Ectodermal cell (in vitro differentiated cells): ENCODE results near the gene VTA1. TPM values are rescaled to one million over a fixed set of nuclear protein-coding genes. Genes with fewer than 3 reads are reported as not detected.
"Not testable (repeated sequence)": the region's sequence is repeated elsewhere in the genome, so short reads cannot be mapped to it uniquely, and the experiment has no call there.

Source experiments
- H3K27ac ChIP-seq: 2 replicates; pipeline ENCODE4 v1.7.0; 2013; ENCODE audit warnings: mild to moderate bottlenecking, low read depth, low read length; ENCODE audit not compliant: insufficient read depth, poor library complexity, severe bottlenecking
- H3K27me3 ChIP-seq: 2 replicates; pipeline ENCODE4 v1.7.0; 2013; ENCODE audit warnings: mild to moderate bottlenecking, low read length; ENCODE audit not compliant: insufficient read depth, control insufficient read depth, poor library complexity, severe bottlenecking
- H3K36me3 ChIP-seq: one replicate; pipeline ENCODE4 v1.7.0; 2013; ENCODE audit warnings: low read length; ENCODE audit not compliant: control insufficient read depth, insufficient read depth
- H3K4me1 ChIP-seq: one replicate; pipeline ENCODE4 v1.7.0; 2013; ENCODE audit warnings: low read length; ENCODE audit not compliant: control insufficient read depth, insufficient read depth
- H3K4me3 ChIP-seq: 2 replicates; pipeline ENCODE4 v1.7.0; 2013; ENCODE audit warnings: low read depth, low read length, control low read depth; ENCODE audit not compliant: insufficient read depth
- H3K9me3 ChIP-seq: 2 replicates; pipeline ENCODE4 v1.7.0; 2013; ENCODE audit warnings: mild to moderate bottlenecking, low read length, moderate library complexity; ENCODE audit not compliant: control insufficient read depth
- WGBS, 2 experiments: methylation state at CpG; one replicate each; pipeline ENCODE4 v1.1.7; 2013; ENCODE audit warnings: missing lambda C conversion rate in 2 of 2; 5-methylcytosine and 5-hydroxymethylcytosine counted together
- polyA plus RNA-seq, 4 experiments: library from polyadenylated mRNA; stranded (reverse); fragments of 50-300 nt; gene quantifications; one replicate each; pipeline ENCODE4 v1.2.3, GENCODE V29; 2013

VTA1 gene, protein sequence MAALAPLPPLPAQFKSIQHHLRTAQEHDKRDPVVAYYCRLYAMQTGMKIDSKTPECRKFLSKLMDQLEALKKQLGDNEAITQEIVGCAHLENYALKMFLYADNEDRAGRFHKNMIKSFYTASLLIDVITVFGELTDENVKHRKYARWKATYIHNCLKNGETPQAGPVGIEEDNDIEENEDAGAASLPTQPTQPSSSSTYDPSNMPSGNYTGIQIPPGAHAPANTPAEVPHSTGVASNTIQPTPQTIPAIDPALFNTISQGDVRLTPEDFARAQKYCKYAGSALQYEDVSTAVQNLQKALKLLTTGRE
- polyA plus RNA-seq (2013, experiment 1 of 4): 63.1 TPM
- 66.9 TPM for polyA plus RNA-seq (2013, experiment 2 of 4)
- polyA plus RNA-seq (2013, experiment 3 of 4): 55.2 TPM
- 58.6 TPM for polyA plus RNA-seq (2013, experiment 4 of 4)

DNA sequence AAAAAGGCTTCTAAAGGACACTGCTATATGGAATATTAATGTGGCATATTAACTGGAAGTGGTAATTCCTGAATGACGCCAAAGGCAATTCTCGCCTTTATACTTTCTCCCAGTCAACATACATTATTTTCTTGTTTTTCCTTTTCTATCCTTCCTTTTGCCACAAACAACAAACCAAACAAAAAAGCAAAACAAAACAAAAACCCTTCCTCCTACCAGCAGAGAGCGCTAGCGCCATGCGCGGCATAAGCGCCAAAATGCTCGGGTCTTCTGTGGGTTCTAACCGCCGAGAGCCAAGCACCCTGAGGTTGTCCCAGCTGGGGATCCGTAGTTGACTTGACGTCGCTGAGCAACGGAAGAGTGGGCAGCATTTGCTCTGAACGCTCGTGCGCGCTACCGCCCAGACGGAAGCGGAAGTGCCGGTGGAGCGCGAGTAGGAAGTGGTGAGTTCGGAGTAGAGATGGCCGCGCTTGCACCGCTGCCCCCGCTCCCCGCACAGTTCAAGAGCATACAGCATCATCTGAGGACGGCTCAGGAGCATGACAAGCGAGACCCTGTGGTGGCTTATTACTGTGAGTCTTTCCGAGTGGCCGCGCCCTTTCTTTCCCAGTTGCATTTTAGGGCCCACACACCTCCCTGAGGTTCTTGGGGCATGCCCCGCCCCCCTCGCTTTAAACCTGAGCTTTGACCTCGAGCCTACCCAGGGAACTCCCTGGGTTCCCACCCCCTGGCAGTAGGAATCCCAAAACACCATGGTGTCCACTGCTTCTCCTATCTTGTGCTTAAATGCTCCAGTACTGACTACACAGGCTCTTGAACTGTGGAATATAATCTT, at the start of gene VTA1, which contains the start of gene NMBR:
VTA1 (plus strand) TSS at position 436 of the 835 bp plus-strand sequence; CDS start at position 461, 25 bp downstream.
NMBR (minus strand) TSS at position 295 of the 835 bp plus-strand sequence. CDS start 58,464 bp downstream, outside the sequence.
- no peak within 1 kb of the TSS for H3K27ac ChIP-seq
- no peaks in the 10 kb centered on the region for H3K27me3 ChIP-seq
- 0% methylated on average over 38 of the region's 38 CpGs for WGBS, 2 experiments

DNA sequence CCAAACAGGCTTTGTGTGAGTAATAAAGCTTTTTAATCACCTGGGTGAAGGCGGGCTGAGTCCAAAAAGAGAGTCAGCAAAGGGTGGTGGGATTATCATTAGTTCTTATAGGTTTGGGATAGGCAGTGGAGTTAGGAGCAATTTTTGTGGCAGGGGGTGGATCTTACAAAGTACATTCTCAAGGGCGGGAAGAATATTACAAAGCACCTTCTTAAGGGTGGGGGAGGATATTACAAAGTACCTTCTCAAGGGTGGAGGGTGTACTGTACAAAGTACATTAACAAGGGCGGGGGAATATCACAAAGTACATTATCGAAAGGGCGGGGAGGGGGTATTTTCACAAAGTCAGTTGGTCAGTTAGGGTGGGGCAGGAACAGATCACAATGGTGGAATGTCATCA, 42.2 kb upstream of the VTA1 start:
- not testable (repeated sequence) for H3K4me1 ChIP-seq, H3K4me3 ChIP-seq, H3K36me3 ChIP-seq, H3K9me3 ChIP-seq, H3K27me3 ChIP-seq, H3K27ac ChIP-seq
- 93 to 98% methylated on average over 5 of the region's 5 CpGs for WGBS, 2 experiments

More for the DNA sequence above, at the start of gene VTA1, which contains the start of gene NMBR:
- Histone ChIP-seq H3K36me3 (no peaks in the 10 kb centered on the region), H3K9me3 (no peaks in the 10 kb centered on the region), H3K4me3 (peak within 1 kb of the TSS; percentile 64), H3K4me1 (peaks cover 7% of the 10 kb centered on the region)

- not testable (repeated sequence) for H3K9me3 ChIP-seq, H3K27me3 ChIP-seq, H3K4me1 ChIP-seq, H3K4me3 ChIP-seq, H3K27ac ChIP-seq, H3K36me3 ChIP-seq
- WGBS, 2 experiments: 89 to 96% methylated on average over 8 of the region's 9 CpGs
Measured at GRCh38 chr6:142110820-142111219, 36.2 kb upstream of the VTA1 start.

- H3K36me3 ChIP-seq: no peaks in the 10 kb centered on the region
- WGBS, 2 experiments: 0 to 3% methylated on average over 4 of the region's 4 CpGs
- no peak overlapping the region for H3K4me3 ChIP-seq
- H3K27me3 ChIP-seq: no peaks in the 10 kb centered on the region
- no peak overlapping the region for H3K27ac ChIP-seq
- H3K9me3 ChIP-seq: no peaks in the 10 kb centered on the region
- H3K4me1 ChIP-seq: no peaks in the 10 kb centered on the region
Measured at GRCh38 chr6:142112451-142113061, 34.5 kb upstream of the VTA1 start.

DNA sequence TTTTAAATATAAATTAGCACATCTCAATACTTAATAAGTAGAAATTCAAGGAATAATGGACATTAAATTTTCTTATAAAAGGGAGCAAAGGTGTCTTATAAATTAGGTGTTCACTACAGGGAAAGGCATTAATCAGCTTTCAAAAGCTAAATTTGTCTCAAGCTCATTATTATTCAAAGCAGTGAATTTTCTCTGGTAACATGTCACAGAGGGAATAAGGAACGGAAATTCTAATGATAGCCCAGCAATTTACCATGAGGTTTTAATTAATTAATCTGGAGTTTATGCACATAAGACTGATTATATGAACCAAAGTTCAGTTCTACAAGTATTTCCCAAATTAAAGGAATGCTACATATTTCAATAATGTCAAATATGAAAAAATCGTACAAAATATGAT, 29.7 kb upstream of the VTA1 start:
- Histone ChIP-seq H3K27me3 (no peaks in the 10 kb centered on the region), H3K4me1 (no peaks in the 10 kb centered on the region), H3K4me3 (no peak overlapping the region), H3K27ac (no peak overlapping the region), H3K36me3 (no peaks in the 10 kb centered on the region), H3K9me3 (no peaks in the 10 kb centered on the region)
- 100% methylated on average over 1 of the region's 2 CpGs; no CpG with 5 or more reads in 1 of the 2 experiments for WGBS, 2 experiments

GRCh38 chr6:142118328-142118727, 28.7 kb upstream of the VTA1 start:
- Histone ChIP-seq H3K4me3 (no peak overlapping the region), H3K4me1 (no peaks in the 10 kb centered on the region), H3K27me3 (no peaks in the 10 kb centered on the region), H3K9me3 (no peaks in the 10 kb centered on the region), H3K27ac (no peak overlapping the region), H3K36me3 (no peaks in the 10 kb centered on the region)
- 85 to 100% methylated on average over 2 to 3 of the region's 3 CpGs for WGBS, 2 experiments

DNA sequence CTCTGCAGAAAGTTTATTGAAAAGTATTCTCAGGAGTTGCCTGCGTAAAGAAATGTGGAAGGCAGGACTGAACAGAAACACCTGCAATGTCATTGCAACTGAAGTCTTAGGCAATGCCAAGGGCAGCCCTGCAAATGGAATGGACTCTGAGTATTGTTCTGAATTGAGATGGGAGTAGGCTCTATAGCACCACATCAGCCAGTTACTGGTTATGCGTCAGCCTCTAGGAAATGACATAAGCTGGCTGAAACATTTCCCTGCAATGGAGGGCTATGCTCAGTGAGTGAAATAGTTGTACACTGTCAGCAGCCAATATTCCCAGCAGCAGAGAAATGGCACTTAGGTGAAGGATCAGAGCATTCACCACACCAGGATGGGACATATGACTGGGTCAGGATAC, 28.1 kb upstream of the VTA1 start:
- Histone ChIP-seq H3K27me3 (no peaks in the 10 kb centered on the region), H3K4me1 (no peaks in the 10 kb centered on the region), H3K36me3 (no peaks in the 10 kb centered on the region), H3K4me3 (no peak overlapping the region), H3K9me3 (no peaks in the 10 kb centered on the region), H3K27ac (no peak overlapping the region)
- WGBS, 2 experiments: 90 to 96% methylated on average over 2 of the region's 2 CpGs

- no peaks in the 10 kb centered on the region for H3K4me1 ChIP-seq
- H3K4me3 ChIP-seq: no peak overlapping the region
- H3K36me3 ChIP-seq: no peaks in the 10 kb centered on the region
- no peak overlapping the region for H3K27ac ChIP-seq
- H3K27me3 ChIP-seq: no peaks in the 10 kb centered on the region
- no peaks in the 10 kb centered on the region for H3K9me3 ChIP-seq
- 92% methylated on average over 3 of the region's 3 CpGs for WGBS, 2 experiments
Measured at GRCh38 chr6:142121342-142121741, 25.7 kb upstream of the VTA1 start.

DNA sequence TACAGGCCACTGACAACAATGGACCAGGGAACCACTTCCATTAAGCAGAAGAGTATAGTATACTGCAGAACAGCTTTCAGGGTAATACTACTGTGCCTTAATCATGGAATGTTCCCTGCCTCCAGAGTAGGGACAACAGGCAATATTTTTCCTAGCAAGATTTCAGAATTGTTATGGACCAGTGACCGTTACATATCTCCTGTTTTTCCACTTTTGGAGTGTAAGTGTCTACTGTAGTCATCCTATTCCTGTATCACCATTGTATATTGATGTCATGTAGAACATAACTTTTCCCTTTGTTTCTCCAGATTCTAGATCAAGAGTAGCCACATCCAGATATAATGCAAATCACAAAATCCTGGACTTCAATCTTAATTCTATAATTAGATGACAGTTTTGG, 16.2 kb upstream of the VTA1 start:
- Histone ChIP-seq H3K27me3 (no peaks in the 10 kb centered on the region), H3K9me3 (no peaks in the 10 kb centered on the region), H3K36me3 (no peaks in the 10 kb centered on the region), H3K27ac (no peak overlapping the region), H3K4me3 (no peak overlapping the region), H3K4me1 (no peaks in the 10 kb centered on the region)
- 100% methylated on average over 1 of the region's 1 CpG for WGBS, 2 experiments

DNA sequence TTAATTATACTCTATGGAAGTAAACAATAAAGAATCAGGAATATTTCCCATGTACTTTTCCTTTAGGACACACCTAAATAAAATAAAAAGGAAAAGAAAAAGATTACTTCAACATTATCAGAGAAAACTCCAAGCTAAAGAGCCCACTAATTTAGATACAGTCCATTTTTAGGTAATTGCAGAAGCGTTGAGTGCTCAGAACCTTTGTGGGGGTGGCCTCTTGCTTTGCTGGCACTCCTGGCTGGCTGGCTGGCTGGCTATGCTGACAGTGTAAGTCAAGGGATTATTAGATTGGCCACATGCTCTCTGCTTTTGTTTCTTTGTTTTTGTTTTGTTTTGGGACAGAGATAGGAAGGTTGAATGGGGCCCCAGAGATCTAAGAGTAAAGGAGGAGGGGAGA, 14.4 kb upstream of the VTA1 start, which contains the start of gene GJE1:
GJE1 (plus strand) TSS at position 301 of the 400 bp plus-strand sequence. CDS start 234 bp downstream, outside the sequence.
- Histone ChIP-seq H3K4me1 (no peaks in the 10 kb centered on the region), H3K27me3 (no peaks in the 10 kb centered on the region), H3K4me3 (no peak within 1 kb of the TSS), H3K36me3 (no peaks in the 10 kb centered on the region), H3K27ac (no peak within 1 kb of the TSS), H3K9me3 (no peaks in the 10 kb centered on the region)
- WGBS, 2 experiments: 71 to 72% methylated on average over 1 of the region's 1 CpG
